Karpas-422 (cell line): ENCODE data around the gene TSPAN9. TPM values are rescaled to one million over a fixed set of nuclear protein-coding genes. Genes with fewer than 3 reads are reported as not detected.

Source experiments
- DNase-seq: peaks from one replicate; pipeline ENCODE4 v3.0.0-alpha.2; 2015
- H2AFZ ChIP-seq: fragments of 200-600 bp; sonication (generic); 2 replicates; pipeline ENCODE4 v1.6.1; 2014; ENCODE audit warnings: antibody characterized with exemption, low read length, mixed read lengths
- H3K27ac ChIP-seq: fragments of 200-600 bp; sonication (generic); 2 replicates; pipeline ENCODE4 v1.5.1; 2014; ENCODE audit warnings: mild to moderate bottlenecking, low read length, moderate library complexity
- H3K27me3 ChIP-seq: fragments of 200-600 bp; sonication (generic); 2 replicates; pipeline ENCODE4 v1.6.1; 2014; ENCODE audit warnings: low read length, mixed read lengths
- H3K36me3 ChIP-seq: fragments of 200-600 bp; sonication (generic); 2 replicates; pipeline ENCODE4 v1.6.1; 2014; ENCODE audit warnings: low read length, mixed read lengths; ENCODE audit not compliant: insufficient read depth
- H3K4me1 ChIP-seq: fragments of 200-600 bp; sonication (generic); 2 replicates; pipeline ENCODE4 v1.6.1; 2014; ENCODE audit warnings: mild to moderate bottlenecking, low read length, mixed read lengths
- H3K4me2 ChIP-seq: fragments of 200-600 bp; sonication (generic); 2 replicates; pipeline ENCODE4 v1.6.1; 2014; ENCODE audit warnings: low read length, low read depth, mild to moderate bottlenecking; ENCODE audit not compliant: poor library complexity, severe bottlenecking
- H3K4me3 ChIP-seq: fragments of 200-600 bp; sonication (generic); 2 replicates; pipeline ENCODE4 v1.5.1; 2014; ENCODE audit warnings: mild to moderate bottlenecking, antibody characterized with exemption, low read length, mixed read lengths
- H3K79me2 ChIP-seq: fragments of 200-600 bp; sonication (generic); 2 replicates; pipeline ENCODE4 v1.6.1; 2014; ENCODE audit warnings: mild to moderate bottlenecking, low read length, mixed read lengths
- H3K9ac ChIP-seq: fragments of 200-600 bp; sonication (generic); 2 replicates; pipeline ENCODE4 v1.6.0; 2014; ENCODE audit warnings: low read length
- H3K9me2 ChIP-seq: fragments of 200-600 bp; sonication (generic), shearing (Covaris generic); replicated peaks from 2 replicates; pipeline ENCODE4 v1.6.0; 2014; ENCODE audit warnings: mild to moderate bottlenecking, low read length, moderate library complexity; ENCODE audit not compliant: insufficient read depth
- H3K9me3 ChIP-seq: fragments of 300-700, 200-600 bp; sonication (generic); 2 replicates; pipeline ENCODE4 v1.6.1; 2014; ENCODE audit warnings: low read length, mixed read lengths
- H4K20me1 ChIP-seq: fragments of 200-600 bp; sonication (generic); 2 replicates; pipeline ENCODE4 v1.6.1; 2014; ENCODE audit warnings: mild to moderate bottlenecking, antibody characterized with exemption, low read length, low read depth; ENCODE audit not compliant: insufficient read depth
- total RNA-seq: library from RNA; depleted of rRNA; stranded (reverse); fragments of >200 nt; shearing (Covaris generic); gene quantifications from 2 replicates; pipeline ENCODE4 v1.2.3, GENCODE V29; 2014; ENCODE audit warnings: low replicate concordance

The TSPAN9 gene
- total RNA-seq, 1 experiment from 2014 or later = 2.0 TPM

DNA sequence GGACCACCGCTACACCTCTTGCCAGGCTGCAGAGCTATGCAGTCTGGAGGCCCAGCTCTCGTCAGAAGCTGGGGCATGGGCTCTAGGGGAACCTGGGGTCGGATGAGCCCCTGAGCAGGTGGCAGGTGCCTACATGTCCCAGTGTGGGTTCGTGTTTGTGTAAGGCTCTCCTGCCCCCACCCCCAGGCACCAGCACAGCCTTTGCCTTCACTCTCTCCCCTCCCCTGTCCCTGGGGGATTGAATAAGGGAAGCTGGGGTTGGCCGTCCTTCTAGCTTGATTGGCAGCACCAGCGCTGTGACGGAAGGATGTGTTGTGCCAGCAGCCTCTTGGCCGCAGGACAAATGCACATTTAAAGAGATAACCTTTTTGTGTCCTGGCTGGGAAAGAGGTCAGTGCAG is 34.8 kb upstream of the TSPAN9 start:
- H3K4me1 ChIP-seq = peaks cover 75% of the 10 kb centered on the region
- H3K4me3 ChIP-seq = peak overlapping the region; percentile 58
- no peaks in the 10 kb centered on the region for H3K9me3 ChIP-seq
- H4K20me1 ChIP-seq = no peaks in the 10 kb centered on the region
- no peaks in the 10 kb centered on the region for H3K27me3 ChIP-seq
- peak; percentile 97 for DNase-seq
- H3K36me3 ChIP-seq = no peaks in the 10 kb centered on the region
- peak overlapping the region; percentile 82 for H3K4me2 ChIP-seq
- peak overlapping the region; percentile 59 for H3K9ac ChIP-seq
- no peaks in the 10 kb centered on the region for H3K79me2 ChIP-seq
- peak overlapping the region; percentile 86 for H3K27ac ChIP-seq
- H3K9me2 ChIP-seq = no peaks in the 10 kb centered on the region
- H2AFZ ChIP-seq = no peak overlapping the region

DNA sequence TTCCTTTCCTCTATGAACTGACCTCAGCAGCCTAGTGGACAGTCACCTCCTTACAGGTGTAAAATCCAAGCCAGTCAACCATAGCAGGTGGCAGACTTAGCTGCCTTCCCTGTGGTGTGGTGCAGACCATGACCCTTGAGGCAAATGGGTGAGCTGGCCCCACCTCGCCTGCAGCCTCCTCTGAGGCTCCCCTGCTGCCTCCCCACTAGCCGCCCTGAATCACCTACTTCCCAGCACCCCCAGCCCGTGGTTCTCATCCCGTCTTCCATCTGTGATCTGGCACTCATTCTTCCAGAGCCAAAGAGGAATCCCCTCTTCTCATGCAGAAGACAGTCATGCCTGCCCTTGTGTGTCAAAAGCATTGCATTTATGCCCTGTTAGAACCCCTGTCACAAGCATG is 34.4 kb upstream of the TSPAN9 start:
- Histone ChIP-seq H3K79me2 (no peaks in the 10 kb centered on the region), H3K4me3 (peak overlapping the region; percentile 58), H3K9me3 (no peaks in the 10 kb centered on the region), H3K27ac (peak overlapping the region; percentile 86), H3K4me1 (peaks cover 71% of the 10 kb centered on the region), H3K9ac (peak overlapping the region; percentile 49), H3K9me2 (no peaks in the 10 kb centered on the region), H3K4me2 (peak overlapping the region; percentile 82), H4K20me1 (no peaks in the 10 kb centered on the region), H2AFZ (no peak overlapping the region), H3K27me3 (no peaks in the 10 kb centered on the region), H3K36me3 (no peaks in the 10 kb centered on the region)
- no peak for DNase-seq

DNA sequence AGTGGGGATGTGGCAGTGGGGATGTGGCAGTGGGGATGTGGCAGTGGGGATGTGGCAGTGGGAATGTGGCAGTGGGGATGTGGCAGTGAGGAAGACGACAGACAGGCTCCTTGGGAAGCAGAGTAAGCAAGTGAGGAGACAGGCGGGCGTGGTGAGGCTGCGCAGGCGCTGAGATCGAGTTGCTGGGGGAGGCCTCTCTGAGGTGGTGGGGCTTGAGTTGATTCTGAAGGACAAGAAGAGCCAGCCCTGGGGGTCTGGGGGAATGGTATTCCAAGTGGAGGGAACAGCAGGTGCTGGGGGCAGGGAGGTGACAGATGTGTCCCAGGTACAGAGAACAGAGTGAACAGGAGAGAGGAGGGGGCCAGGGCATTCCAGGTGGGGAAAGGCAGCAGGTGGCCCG is 33.8 kb upstream of the TSPAN9 start:
- Histone ChIP-seq H3K9me3 (no peaks in the 10 kb centered on the region), H2AFZ (no peak overlapping the region), H3K9me2 (no peaks in the 10 kb centered on the region), H4K20me1 (no peaks in the 10 kb centered on the region), H3K79me2 (no peaks in the 10 kb centered on the region), H3K27me3 (no peaks in the 10 kb centered on the region), H3K27ac (no peak overlapping the region), H3K4me3 (no peak overlapping the region), H3K4me1 (peaks cover 65% of the 10 kb centered on the region), H3K4me2 (peak overlapping the region; percentile 82), H3K9ac (no peak overlapping the region), H3K36me3 (no peaks in the 10 kb centered on the region)
- no peak for DNase-seq

DNA sequence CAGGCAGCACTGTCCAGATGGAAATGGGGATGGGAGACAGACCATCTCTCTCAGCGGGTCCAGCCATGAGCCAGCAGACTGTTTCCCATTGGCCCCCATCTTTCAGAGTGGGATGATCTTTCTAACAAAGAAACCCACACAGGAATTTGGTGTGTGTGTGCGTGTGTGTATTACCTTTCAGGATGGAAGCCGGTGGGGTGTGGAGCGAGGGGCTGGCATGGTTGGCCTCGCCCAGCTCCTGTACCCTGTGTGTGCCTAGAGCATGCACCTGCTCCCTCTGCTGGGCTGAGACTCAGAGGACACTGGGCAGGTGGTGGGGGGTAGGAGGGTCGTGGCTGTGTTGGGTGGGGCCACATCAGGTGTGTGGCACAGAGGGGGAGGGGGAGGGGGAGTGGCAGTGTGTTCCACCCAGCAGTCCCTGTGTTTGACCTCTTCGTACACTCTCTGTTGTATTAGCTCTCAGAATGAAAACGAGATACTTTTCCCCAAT is 33.0 kb upstream of the TSPAN9 start:
- Histone ChIP-seq H4K20me1 (no peaks in the 10 kb centered on the region), H3K27ac (no peak overlapping the region), H3K9me3 (no peaks in the 10 kb centered on the region), H2AFZ (no peak overlapping the region), H3K9me2 (no peaks in the 10 kb centered on the region), H3K4me3 (no peak overlapping the region), H3K79me2 (no peaks in the 10 kb centered on the region), H3K36me3 (no peaks in the 10 kb centered on the region), H3K27me3 (no peaks in the 10 kb centered on the region), H3K4me1 (peaks cover 58% of the 10 kb centered on the region), H3K9ac (no peak overlapping the region), H3K4me2 (no peak overlapping the region)
- DNase-seq = no peak

DNA sequence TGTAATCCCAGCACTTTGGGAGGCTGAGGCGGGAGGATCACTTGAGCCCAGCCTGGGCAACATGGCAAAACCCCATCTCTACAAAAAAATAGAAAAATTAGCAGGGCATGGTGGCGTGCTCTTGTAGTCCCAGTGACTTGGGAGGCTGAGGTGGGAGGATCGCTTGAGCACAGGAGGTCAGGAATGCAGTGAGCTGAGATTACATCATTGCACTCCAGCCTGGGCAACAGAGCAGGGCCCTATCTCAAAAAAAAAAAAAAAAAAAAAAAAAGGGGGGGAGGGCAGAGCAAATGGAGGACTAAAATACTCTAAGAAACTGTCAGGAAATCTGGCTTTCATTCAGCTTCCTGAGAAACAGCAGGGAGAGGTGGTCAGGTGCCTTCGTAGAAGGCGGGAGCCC is 31.7 kb upstream of the TSPAN9 start:
- Histone ChIP-seq H3K9ac (no peak overlapping the region), H3K36me3 (no peaks in the 10 kb centered on the region), H3K4me1 (peaks cover 58% of the 10 kb centered on the region), H3K9me2 (no peaks in the 10 kb centered on the region), H2AFZ (no peak overlapping the region), H3K79me2 (no peaks in the 10 kb centered on the region), H4K20me1 (no peaks in the 10 kb centered on the region), H3K4me3 (no peak overlapping the region), H3K4me2 (no peak overlapping the region), H3K27me3 (no peaks in the 10 kb centered on the region), H3K9me3 (no peaks in the 10 kb centered on the region), H3K27ac (no peak overlapping the region)
- DNase-seq = no peak

DNA sequence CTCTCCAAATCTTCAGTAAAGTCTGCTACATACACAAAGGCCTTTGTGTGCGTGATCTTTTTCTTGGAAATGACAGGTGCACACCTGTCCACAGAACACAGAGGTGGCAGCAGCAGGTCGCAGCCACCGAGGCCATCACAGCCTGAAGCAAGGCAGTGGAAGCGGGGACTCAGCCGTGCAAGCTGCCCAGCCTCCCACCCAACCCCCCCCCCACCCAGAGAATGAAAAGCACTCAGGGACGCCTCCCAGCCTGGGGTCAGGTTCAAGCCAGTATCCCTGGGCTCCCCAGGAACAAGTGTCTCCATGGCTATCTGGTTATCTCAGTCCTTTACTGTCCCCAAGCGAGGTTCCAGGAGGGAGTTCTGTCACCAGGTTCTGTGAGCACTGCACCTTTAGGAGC is 31.2 kb upstream of the TSPAN9 start:
- Histone ChIP-seq H3K27ac (no peak overlapping the region), H3K27me3 (no peaks in the 10 kb centered on the region), H3K9me2 (no peaks in the 10 kb centered on the region), H3K4me2 (no peak overlapping the region), H3K4me3 (no peak overlapping the region), H2AFZ (no peak overlapping the region), H3K9me3 (no peaks in the 10 kb centered on the region), H4K20me1 (no peaks in the 10 kb centered on the region), H3K79me2 (no peaks in the 10 kb centered on the region), H3K9ac (no peak overlapping the region), H3K4me1 (peaks cover 53% of the 10 kb centered on the region), H3K36me3 (no peaks in the 10 kb centered on the region)
- no peak for DNase-seq

DNA sequence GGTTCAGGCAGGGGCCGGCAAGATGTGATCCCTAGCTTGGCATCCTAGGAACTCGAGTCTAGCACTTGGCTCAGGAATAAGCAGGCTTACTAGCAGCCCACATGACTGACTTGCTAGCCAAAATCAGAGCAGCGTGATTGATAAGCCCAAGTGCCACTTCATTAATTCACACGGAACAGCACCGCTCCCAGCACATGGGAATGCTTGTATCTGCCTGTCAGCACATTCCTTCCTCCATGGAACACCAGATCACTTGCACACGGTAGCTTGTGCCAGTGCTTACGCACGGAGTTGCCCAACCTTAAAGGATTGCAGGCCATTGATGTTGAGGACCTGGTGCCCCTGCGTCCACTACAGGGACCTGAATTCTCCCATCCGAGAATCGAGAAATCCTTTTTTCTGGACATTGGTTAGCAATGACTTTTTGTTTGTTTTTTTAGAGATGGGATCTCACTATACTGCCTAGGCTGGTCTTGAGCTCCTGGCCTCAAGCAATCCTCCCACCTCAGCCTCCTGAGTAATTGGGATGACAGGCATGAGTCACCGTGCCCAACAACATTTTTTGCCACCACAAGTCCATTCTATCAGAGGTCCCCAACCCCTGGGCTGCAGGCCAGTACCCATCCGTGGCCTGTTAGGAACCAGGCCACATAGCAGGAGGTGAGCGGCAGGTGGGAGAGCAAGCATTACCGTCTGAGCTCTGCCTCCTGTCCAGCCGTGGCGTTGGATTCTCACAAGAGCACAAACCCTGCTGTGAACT is 30.6 kb upstream of the TSPAN9 start:
- no peak overlapping the region for H3K9ac ChIP-seq
- no peak overlapping the region for H3K4me2 ChIP-seq
- H2AFZ ChIP-seq = no peak overlapping the region
- H3K4me1 ChIP-seq = peaks cover 47% of the 10 kb centered on the region
- no peaks in the 10 kb centered on the region for H3K36me3 ChIP-seq
- no peak overlapping the region for H3K4me3 ChIP-seq
- no peaks in the 10 kb centered on the region for H3K9me3 ChIP-seq
- no peak for DNase-seq
- no peaks in the 10 kb centered on the region for H3K79me2 ChIP-seq
- no peaks in the 10 kb centered on the region for H4K20me1 ChIP-seq
- no peak overlapping the region for H3K27ac ChIP-seq
- H3K27me3 ChIP-seq = no peaks in the 10 kb centered on the region
- H3K9me2 ChIP-seq = no peaks in the 10 kb centered on the region

DNA sequence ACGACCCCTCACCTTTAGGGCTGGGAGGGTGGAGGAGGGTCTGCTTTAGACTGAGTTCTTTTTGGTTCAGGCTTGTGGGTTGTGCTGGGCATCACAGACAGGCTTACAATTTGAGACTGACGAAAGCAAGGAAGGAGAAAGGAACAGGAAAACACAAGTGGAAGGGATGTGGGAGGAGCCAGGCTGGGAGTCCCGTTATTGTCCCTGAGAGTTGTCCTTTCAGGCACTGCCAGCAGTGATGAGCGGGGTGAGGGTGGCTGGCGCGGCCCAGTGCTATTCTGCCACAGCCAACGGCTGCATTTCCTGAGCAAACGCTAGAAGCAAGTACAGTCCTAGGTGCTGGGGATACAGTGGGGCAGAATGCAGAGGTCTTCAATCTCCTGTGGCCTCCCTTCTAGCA is 29.2 kb upstream of the TSPAN9 start:
- no peak overlapping the region for H3K4me2 ChIP-seq
- H3K27ac ChIP-seq = no peak overlapping the region
- H3K79me2 ChIP-seq = no peaks in the 10 kb centered on the region
- H4K20me1 ChIP-seq = no peaks in the 10 kb centered on the region
- H2AFZ ChIP-seq = no peak overlapping the region
- DNase-seq = no peak
- no peaks in the 10 kb centered on the region for H3K36me3 ChIP-seq
- H3K9ac ChIP-seq = no peak overlapping the region
- H3K4me1 ChIP-seq = peaks cover 34% of the 10 kb centered on the region
- H3K27me3 ChIP-seq = no peaks in the 10 kb centered on the region
- H3K4me3 ChIP-seq = no peak overlapping the region
- no peaks in the 10 kb centered on the region for H3K9me3 ChIP-seq
- H3K9me2 ChIP-seq = no peaks in the 10 kb centered on the region
